NCI-H2171 treated with DMSO at 0.1 percent for 48 hours (cell line): ENCODE results near the gene AIDA.
"Not testable (repeated sequence)": the region's sequence is repeated elsewhere in the genome, so short reads cannot be mapped to it uniquely, and the experiment has no call there.

ENCODE experiments used
- DNase-seq: peaks from one replicate; lab custom pipeline; 2025; lab: John Stamatoyannopoulos, UW

The AIDA gene, protein sequence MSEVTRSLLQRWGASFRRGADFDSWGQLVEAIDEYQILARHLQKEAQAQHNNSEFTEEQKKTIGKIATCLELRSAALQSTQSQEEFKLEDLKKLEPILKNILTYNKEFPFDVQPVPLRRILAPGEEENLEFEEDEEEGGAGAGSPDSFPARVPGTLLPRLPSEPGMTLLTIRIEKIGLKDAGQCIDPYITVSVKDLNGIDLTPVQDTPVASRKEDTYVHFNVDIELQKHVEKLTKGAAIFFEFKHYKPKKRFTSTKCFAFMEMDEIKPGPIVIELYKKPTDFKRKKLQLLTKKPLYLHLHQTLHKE

GRCh38 chr1:222712253-222713090 is at the start of gene AIDA, which contains the start of gene BROX:
Gene AIDA (minus strand): TSS chr1:222712491. CDS start chr1:222712317, 174 bp downstream.
Gene BROX (plus strand): TSS chr1:222712564. CDS start chr1:222715700, 3,136 bp downstream.
- DNase-seq = peak; percentile 87

GRCh38 chr1:222761083-222761482 is 48.8 kb upstream of the AIDA start:
- DNase-seq = no peak

- DNase-seq = no peak
Measured at GRCh38 chr1:222759451-222760035, 47.3 kb upstream of the AIDA start.

GRCh38 chr1:222757646-222758268 is 45.5 kb upstream of the AIDA start:
- DNase-seq = no peak

GRCh38 chr1:222754366-222755139 is 42.3 kb upstream of the AIDA start:
- DNase-seq = no peak

GRCh38 chr1:222751255-222751654 is 39.0 kb upstream of the AIDA start:
- no peak for DNase-seq

GRCh38 chr1:222750651-222751050 is 38.4 kb upstream of the AIDA start:
- DNase-seq = no peak

- DNase-seq = no peak
Measured at GRCh38 chr1:222749927-222750326, 37.6 kb upstream of the AIDA start.

- not testable (repeated sequence) for DNase-seq
Measured at GRCh38 chr1:222741630-222742457, 29.6 kb upstream of the AIDA start.

GRCh38 chr1:222739929-222740328 is 27.6 kb upstream of the AIDA start:
- DNase-seq = no peak

- DNase-seq = no peak
Measured at GRCh38 chr1:222739465-222739864, 27.2 kb upstream of the AIDA start.

GRCh38 chr1:222736972-222737371 is 24.7 kb upstream of the AIDA start, which contains the start of gene FAM177B:
Gene FAM177B (plus strand): TSS chr1:222737202. CDS start chr1:222746546, 9,344 bp downstream.
- DNase-seq = no peak

DNA sequence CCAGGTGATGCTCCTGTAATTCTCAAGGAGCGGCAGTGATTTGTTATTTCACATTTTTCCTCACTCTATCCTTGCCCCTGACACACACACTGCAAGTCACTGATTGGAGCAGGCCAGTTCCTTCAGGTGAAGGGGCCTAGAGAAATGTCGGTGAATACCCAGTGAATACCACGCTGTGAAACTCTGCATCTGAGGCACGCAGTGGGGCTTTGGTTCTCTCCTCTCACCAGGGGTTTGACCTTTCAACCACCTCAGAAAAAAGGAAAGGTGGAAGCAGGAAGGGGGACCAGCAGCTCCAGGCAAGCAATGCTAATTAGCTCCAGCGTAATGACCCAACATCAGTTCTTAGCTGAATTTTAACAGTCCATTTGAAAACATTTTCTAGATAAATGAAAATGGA is 24.2 kb upstream of the AIDA start:
- DNase-seq = no peak

- no peak for DNase-seq
Measured at GRCh38 chr1:222734740-222735139, 22.4 kb upstream of the AIDA start.

GRCh38 chr1:222732216-222733159 is 20.2 kb upstream of the AIDA start:
- DNase-seq = no peak

GRCh38 chr1:222730866-222731265 is 18.6 kb upstream of the AIDA start:
- DNase-seq = no peak

GRCh38 chr1:222728746-222729145 is 16.5 kb upstream of the AIDA start:
- DNase-seq = no peak

DNA sequence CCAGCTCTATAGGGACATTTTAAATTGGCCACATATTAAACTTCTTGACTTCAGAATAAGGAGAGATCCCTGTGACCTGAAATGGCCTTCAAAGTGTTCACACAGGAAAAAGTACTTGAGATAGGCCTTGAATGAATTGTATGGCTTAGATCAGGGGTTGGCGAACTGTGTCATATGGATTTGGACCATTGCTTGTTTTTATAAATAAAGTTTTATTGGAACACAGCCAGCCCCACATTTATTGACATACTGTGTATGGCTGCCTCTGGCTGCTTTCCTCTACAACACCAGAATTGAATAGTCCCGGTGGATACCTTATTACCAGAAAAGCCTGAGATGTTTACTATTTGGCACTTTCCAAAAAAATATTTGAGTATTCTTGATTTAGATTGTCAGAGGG is 4.1 kb upstream of the AIDA start:
- DNase-seq = no peak
